Measurements from ENCODE around the gene FAM185A.
"Not testable (repeated sequence)": the region's sequence is repeated elsewhere in the genome, so short reads cannot be mapped to it uniquely, and the experiment has no call there.

- not testable (repeated sequence) for TF ChIP-seq CTCF (IDR thresholded peaks at IDR 0.05); POLR2A (IDR thresholded peaks at IDR 0.05; ENCODE audit: low read length); CEBPB (IDR thresholded peaks at IDR 0.05); ELK1 (IDR thresholded peaks at IDR 0.05; ENCODE audit: low read depth, low read length); HOXA7 (CRISPR knock-in tag; IDR thresholded peaks at IDR 0.05); REST (IDR thresholded peaks at IDR 0.05); ESRRA (IDR thresholded peaks at IDR 0.05; ENCODE audit: borderline replicate concordance, low read length); JUN (IDR thresholded peaks at IDR 0.05)
These were observed 29.9 kb downstream of the FAM185A start for GRCh38 chr7:102778663-102779062.

All from A549 (cell line).